CD8-positive, alpha-beta memory T cell (primary cell): ENCODE results near the gene LSM7. TPM values are rescaled to one million over a fixed set of nuclear protein-coding genes. Genes with fewer than 3 reads are reported as not detected.
"Not testable (repeated sequence)": the region's sequence is repeated elsewhere in the genome, so short reads cannot be mapped to it uniquely, and the experiment has no call there.

Source experiments
- CTCF ChIA-PET: fragments of 350-600 bp; sonication (Branson Sonifier 250); formaldehyde crosslinking; loops from one replicate; lab custom pipeline; 2021; ENCODE audit warnings: antibody characterized with exemption; lab: Charles Lee
- POLR2A ChIA-PET: fragments of 350-600 bp; sonication (Branson Sonifier 250); formaldehyde crosslinking; loops from one replicate; lab custom pipeline; 2021; ENCODE audit warnings: antibody characterized with exemption; lab: Charles Lee
- DNase-seq, 5 donors: peaks; one replicate each; pipeline versions ENCODE4 v3.0.0 to v3.0.0-alpha.2; 2020 to 2022; ENCODE audit warnings: mixed read lengths in 1 of 5
- H3K27ac ChIP-seq: one replicate; pipeline ENCODE4 v1.7.0; 2013; ENCODE audit warnings: low read depth, mild to moderate bottlenecking, low read length, moderate library complexity
- H3K27me3 ChIP-seq: 2 replicates; pipeline ENCODE4 v1.7.0; 2013; ENCODE audit warnings: low read length, mild to moderate bottlenecking; ENCODE audit not compliant: insufficient read depth, poor library complexity, severe bottlenecking
- H3K36me3 ChIP-seq: 2 replicates; pipeline ENCODE4 v1.7.0; 2013; ENCODE audit warnings: mild to moderate bottlenecking, low read length, moderate library complexity; ENCODE audit not compliant: insufficient read depth
- H3K4me1 ChIP-seq: 2 replicates; pipeline ENCODE4 v1.7.0; 2013; ENCODE audit warnings: mild to moderate bottlenecking, low read length, moderate library complexity; ENCODE audit not compliant: insufficient read depth
- H3K4me3 ChIP-seq: 2 replicates; pipeline ENCODE4 v1.7.0; 2013; ENCODE audit warnings: mild to moderate bottlenecking, low read length
- H3K9me3 ChIP-seq: 2 replicates; pipeline ENCODE4 v1.7.0; 2013; ENCODE audit warnings: mild to moderate bottlenecking, low read length
- H3K27ac Mint-ChIP-seq, 8 donors: one replicate each; pipeline ENCODE4 v1.8.0; 2020 to 2021; ENCODE audit warnings: mixed read lengths in 8 of 8, mild to moderate bottlenecking in 6 of 8, inconsistent platforms in 3 of 8, moderate library complexity in 3 of 8
- H3K27me3 Mint-ChIP-seq, 2 donors: one replicate each; pipeline ENCODE4 v1.8.0; 2020 to 2021; ENCODE audit warnings: mixed read lengths in 2 of 2, mild to moderate bottlenecking in 1 of 2, moderate library complexity in 1 of 2
- H3K36me3 Mint-ChIP-seq, 3 donors: one replicate each; pipeline ENCODE4 v1.8.0; 2020 to 2021; ENCODE audit warnings: mixed read lengths in 3 of 3, inconsistent platforms in 1 of 3, mild to moderate bottlenecking in 1 of 3
- H3K4me1 Mint-ChIP-seq, 3 donors: one replicate each; pipeline ENCODE4 v1.8.0; 2020 to 2021; ENCODE audit warnings: mixed read lengths in 3 of 3, inconsistent platforms in 1 of 3, mild to moderate bottlenecking in 1 of 3
- H3K4me3 Mint-ChIP-seq, 7 donors: one replicate each; pipeline ENCODE4 v1.8.0; 2020 to 2021; ENCODE audit warnings: mixed read lengths in 7 of 7, mild to moderate bottlenecking in 6 of 7, moderate library complexity in 4 of 7, inconsistent platforms in 2 of 7
- H3K9me3 Mint-ChIP-seq, 5 donors: one replicate each; pipeline ENCODE4 v1.8.0; 2020 to 2022; ENCODE audit warnings: mixed read lengths in 5 of 5, mild to moderate bottlenecking in 3 of 5, moderate library complexity in 2 of 5, inconsistent platforms in 1 of 5
- polyA plus RNA-seq: library from polyadenylated mRNA; unstranded; fragments of 300-500 nt; fragmentation: Illumina TruSeq; gene quantifications from one replicate; pipeline ENCODE4 v1.2.3, GENCODE V29; 2021
- total RNA-seq, 2 experiments: library from RNA; stranded (reverse); gene quantifications; one replicate each; pipeline ENCODE4 v1.2.3, GENCODE V29; 2021

Gene LSM7
- total and polyA plus RNA-seq, 3 experiments from 2014 or later: 162 to 168 (median 163) TPM

- no peak overlapping the region for H3K4me3 Mint-ChIP-seq
- Histone ChIP-seq H3K4me3 (no peak overlapping the region), H3K9me3 (no peaks in the 10 kb centered on the region), H3K27ac (no peak overlapping the region), H3K27me3 (no peaks in the 10 kb centered on the region), H3K4me1 (no peaks in the 10 kb centered on the region), H3K36me3 (peaks cover 6% of the 10 kb centered on the region)
- peaks cover 0 to 6% (median 0%) of the 10 kb centered on the region in 3 donors for H3K36me3 Mint-ChIP-seq
- no peaks in the 10 kb centered on the region for H3K9me3 Mint-ChIP-seq
- no peak overlapping the region for H3K27ac Mint-ChIP-seq
- ChIA-PET POLR2A (no interaction called here), CTCF (no interaction called here)
- no peaks in the 10 kb centered on the region for H3K27me3 Mint-ChIP-seq
- no peak for DNase-seq
- H3K4me1 Mint-ChIP-seq: no peaks in the 10 kb centered on the region
These were observed 24.9 kb upstream of the LSM7 start for GRCh38 chr19:2353159-2353886.

DNA sequence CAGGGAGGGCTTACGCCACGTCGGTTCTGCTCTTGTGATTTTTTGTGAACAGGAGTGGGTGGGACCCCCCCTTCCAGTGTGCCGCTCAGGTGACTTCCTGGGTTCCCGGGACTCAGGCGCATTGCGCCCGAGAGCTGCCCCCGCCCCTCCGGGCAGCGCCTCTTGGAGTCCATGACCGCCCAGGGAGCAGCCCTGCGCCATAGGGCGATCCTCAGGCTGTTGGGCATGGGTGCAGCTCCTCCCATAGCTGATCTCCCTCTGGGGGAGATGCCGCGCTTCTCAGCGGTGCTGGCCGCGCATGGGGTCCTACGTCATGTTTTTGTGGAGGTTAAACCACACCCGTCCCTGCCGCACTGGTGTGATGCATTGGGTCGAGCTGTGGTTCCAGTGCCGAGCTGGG, 23.7 kb upstream of the LSM7 start:
- no peaks in the 10 kb centered on the region for H3K4me1 ChIP-seq
- Mint-ChIP-seq H3K27me3 (no peaks in the 10 kb centered on the region), H3K4me1 (no peaks in the 10 kb centered on the region), H3K36me3 (peaks cover 0 to 6% (median 0%) of the 10 kb centered on the region in 3 donors), H3K4me3 (no peak overlapping the region), H3K9me3 (no peaks in the 10 kb centered on the region), H3K27ac (no peak overlapping the region)
- no peak overlapping the region for H3K4me3 ChIP-seq
- H3K27ac ChIP-seq: no peak overlapping the region
- ChIA-PET CTCF (no interaction called here), POLR2A (no interaction called here)
- peaks cover 6% of the 10 kb centered on the region for H3K36me3 ChIP-seq
- no peak for DNase-seq
- H3K9me3 ChIP-seq: no peaks in the 10 kb centered on the region
- H3K27me3 ChIP-seq: no peaks in the 10 kb centered on the region

DNA sequence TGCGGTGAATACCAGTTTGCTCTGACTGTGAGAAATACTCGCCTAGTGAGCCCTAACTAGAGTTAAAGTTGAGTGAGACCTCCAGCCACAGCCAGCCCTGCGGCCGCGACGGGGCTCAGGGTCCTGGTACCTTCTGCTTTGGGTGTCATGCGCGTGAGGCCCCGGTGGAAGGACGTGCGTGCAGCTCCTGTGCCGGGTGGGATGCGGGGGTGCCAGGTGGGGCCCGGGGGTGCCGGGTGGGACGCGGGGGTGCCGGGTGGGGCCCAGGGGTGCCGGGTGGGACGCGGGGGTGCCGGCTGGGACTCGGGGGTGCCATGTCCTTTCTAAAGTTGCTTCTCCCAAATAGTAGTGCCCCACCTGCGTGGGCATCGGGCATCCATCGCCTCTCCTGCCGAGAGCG, 23.2 kb upstream of the LSM7 start:
- Mint-ChIP-seq H3K36me3 (peaks cover 0 to 6% (median 0%) of the 10 kb centered on the region in 3 donors), H3K27me3 (no peaks in the 10 kb centered on the region), H3K4me1 (no peaks in the 10 kb centered on the region), H3K4me3 (no peak overlapping the region), H3K27ac (peak overlapping the region in 1 of 8 donors; percentile 69), H3K9me3 (no peaks in the 10 kb centered on the region)
- H3K4me3 ChIP-seq: no peak overlapping the region
- DNase-seq: peak in 1 of 5 donors; percentile 46
- H3K9me3 ChIP-seq: no peaks in the 10 kb centered on the region
- H3K27ac ChIP-seq: no peak overlapping the region
- peaks cover 6% of the 10 kb centered on the region for H3K36me3 ChIP-seq
- POLR2A ChIA-PET: no interaction called here
- no peaks in the 10 kb centered on the region for H3K27me3 ChIP-seq
- CTCF ChIA-PET: no interaction called here
- no peaks in the 10 kb centered on the region for H3K4me1 ChIP-seq

GRCh38 chr19:2350656-2351055, 22.3 kb upstream of the LSM7 start:
- H3K4me1 Mint-ChIP-seq: no peaks in the 10 kb centered on the region
- H3K36me3 ChIP-seq: peaks cover 6% of the 10 kb centered on the region
- no peak for DNase-seq
- no peaks in the 10 kb centered on the region for H3K4me1 ChIP-seq
- no peaks in the 10 kb centered on the region for H3K27me3 ChIP-seq
- H3K27me3 Mint-ChIP-seq: no peaks in the 10 kb centered on the region
- H3K9me3 ChIP-seq: no peaks in the 10 kb centered on the region
- H3K36me3 Mint-ChIP-seq: peaks cover 0 to 8% (median 0%) of the 10 kb centered on the region in 3 donors
- no peak overlapping the region for H3K4me3 Mint-ChIP-seq
- POLR2A ChIA-PET: no interaction called here
- H3K4me3 ChIP-seq: no peak overlapping the region
- H3K9me3 Mint-ChIP-seq: no peaks in the 10 kb centered on the region
- no peak overlapping the region for H3K27ac Mint-ChIP-seq
- CTCF ChIA-PET: no interaction called here
- H3K27ac ChIP-seq: no peak overlapping the region

DNA sequence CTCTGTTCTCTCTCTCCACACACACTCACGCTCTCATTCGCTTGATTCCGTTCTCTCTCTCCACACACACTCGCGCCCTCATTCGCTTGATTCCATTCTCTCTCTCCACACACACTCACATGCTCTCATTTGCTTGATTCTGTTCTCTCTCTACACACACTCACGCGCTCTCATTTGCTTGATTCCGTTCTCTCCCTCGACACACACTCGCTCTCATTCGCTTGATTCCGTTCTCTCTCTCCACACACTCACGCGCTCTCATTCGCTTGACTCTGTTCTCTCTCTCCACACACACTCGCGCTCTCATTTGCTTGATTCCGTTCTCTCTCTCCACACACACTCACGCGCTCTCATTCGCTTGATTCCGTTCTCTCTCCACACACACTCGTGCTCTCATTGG, 21.4 kb upstream of the LSM7 start:
- DNase-seq, H3K4me3 ChIP-seq, H3K36me3 Mint-ChIP-seq, H3K27ac Mint-ChIP-seq, H3K4me1 ChIP-seq, H3K9me3 Mint-ChIP-seq, H3K4me3 Mint-ChIP-seq, H3K27ac ChIP-seq, H3K27me3 Mint-ChIP-seq, CTCF ChIA-PET, H3K4me1 Mint-ChIP-seq, POLR2A ChIA-PET, H3K9me3 ChIP-seq, H3K36me3 ChIP-seq, H3K27me3 ChIP-seq: not testable (repeated sequence)

GRCh38 chr19:2345794-2346663, 17.6 kb upstream of the LSM7 start:
- no peaks in the 10 kb centered on the region for H3K27me3 ChIP-seq
- ChIA-PET POLR2A (no interaction called here), CTCF (no interaction called here)
- no peaks in the 10 kb centered on the region for H3K4me1 Mint-ChIP-seq
- H3K27me3 Mint-ChIP-seq: no peaks in the 10 kb centered on the region
- peak overlapping the region; percentile 19 for H3K27ac ChIP-seq
- H3K27ac Mint-ChIP-seq: no peak overlapping the region
- H3K4me3 ChIP-seq: no peak overlapping the region
- peaks cover 6% of the 10 kb centered on the region for H3K36me3 ChIP-seq
- peaks cover 0 to 8% (median 0%) of the 10 kb centered on the region in 3 donors for H3K36me3 Mint-ChIP-seq
- DNase-seq: no peak
- H3K9me3 Mint-ChIP-seq: no peaks in the 10 kb centered on the region
- H3K4me3 Mint-ChIP-seq: no peak overlapping the region
- H3K4me1 ChIP-seq: no peaks in the 10 kb centered on the region
- H3K9me3 ChIP-seq: no peaks in the 10 kb centered on the region

DNA sequence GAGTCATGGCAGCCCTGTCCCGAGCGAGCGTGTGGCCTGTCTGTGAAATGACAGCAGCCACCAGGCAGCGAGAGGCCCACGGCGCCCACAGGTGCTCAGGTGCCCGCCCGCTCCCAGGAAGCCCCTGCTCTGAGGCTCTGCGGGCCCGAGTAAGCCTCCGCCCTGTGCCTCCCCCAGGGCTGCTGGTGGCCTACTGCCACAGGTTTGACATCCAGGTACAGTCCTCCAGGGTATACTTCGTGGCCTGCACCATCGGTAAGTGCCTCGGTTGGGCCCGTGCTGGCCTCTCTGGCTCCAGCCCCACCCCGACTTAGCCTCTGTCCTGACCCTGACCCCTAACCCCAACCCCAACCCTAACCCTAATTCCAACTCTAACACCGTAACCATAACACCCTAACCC, 16.7 kb upstream of the LSM7 start:
- CTCF ChIA-PET: no interaction called here
- H3K27ac ChIP-seq: no peak overlapping the region
- H3K27ac Mint-ChIP-seq: no peak overlapping the region
- H3K4me3 Mint-ChIP-seq: no peak overlapping the region
- no peaks in the 10 kb centered on the region for H3K4me1 ChIP-seq
- no peaks in the 10 kb centered on the region for H3K9me3 ChIP-seq
- DNase-seq: no peak
- H3K27me3 ChIP-seq: no peaks in the 10 kb centered on the region
- H3K36me3 Mint-ChIP-seq: peaks cover 0 to 8% (median 0%) of the 10 kb centered on the region in 3 donors
- H3K4me3 ChIP-seq: no peak overlapping the region
- H3K4me1 Mint-ChIP-seq: no peaks in the 10 kb centered on the region
- no peaks in the 10 kb centered on the region for H3K27me3 Mint-ChIP-seq
- no peaks in the 10 kb centered on the region for H3K36me3 ChIP-seq
- no peaks in the 10 kb centered on the region for H3K9me3 Mint-ChIP-seq
- POLR2A ChIA-PET: no interaction called here

DNA sequence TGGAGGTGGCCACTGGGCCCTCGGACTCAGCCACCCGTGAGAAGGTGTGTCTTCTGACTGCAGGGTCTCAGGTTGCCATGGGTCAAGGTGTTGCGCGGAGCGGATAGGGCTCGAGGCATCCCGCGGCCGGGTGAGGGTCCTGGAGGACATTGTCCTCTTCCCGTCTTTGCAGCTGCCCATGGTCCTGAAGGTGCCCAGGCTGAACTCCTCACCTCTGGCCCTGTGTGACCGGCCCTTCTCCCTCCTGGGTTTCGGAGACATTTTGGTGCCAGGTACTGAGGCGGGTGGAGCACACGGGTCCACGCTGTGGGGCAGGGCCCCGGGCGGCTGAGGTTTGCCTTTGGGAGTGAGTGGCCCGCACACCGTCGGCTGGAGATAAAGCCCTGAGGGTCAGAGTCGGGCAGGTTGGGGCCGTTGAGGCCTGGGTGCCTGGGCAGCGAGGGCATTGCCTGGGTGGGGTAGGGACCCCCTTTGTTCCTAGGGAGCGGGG, 16.0 kb upstream of the LSM7 start:
- H3K27me3 ChIP-seq: no peaks in the 10 kb centered on the region
- H3K4me3 ChIP-seq: no peak overlapping the region
- H3K9me3 Mint-ChIP-seq: no peaks in the 10 kb centered on the region
- no peaks in the 10 kb centered on the region for H3K36me3 ChIP-seq
- no peaks in the 10 kb centered on the region for H3K9me3 ChIP-seq
- H3K4me3 Mint-ChIP-seq: no peak overlapping the region
- POLR2A ChIA-PET: no interaction called here
- no peak overlapping the region for H3K27ac ChIP-seq
- H3K27ac Mint-ChIP-seq: no peak overlapping the region
- CTCF ChIA-PET: no interaction called here
- no peaks in the 10 kb centered on the region for H3K4me1 Mint-ChIP-seq
- no peaks in the 10 kb centered on the region for H3K4me1 ChIP-seq
- peaks cover 0 to 8% (median 0%) of the 10 kb centered on the region in 3 donors for H3K36me3 Mint-ChIP-seq
- H3K27me3 Mint-ChIP-seq: no peaks in the 10 kb centered on the region
- no peak for DNase-seq
